ENCODE results near the gene RILPL1.

DNA sequence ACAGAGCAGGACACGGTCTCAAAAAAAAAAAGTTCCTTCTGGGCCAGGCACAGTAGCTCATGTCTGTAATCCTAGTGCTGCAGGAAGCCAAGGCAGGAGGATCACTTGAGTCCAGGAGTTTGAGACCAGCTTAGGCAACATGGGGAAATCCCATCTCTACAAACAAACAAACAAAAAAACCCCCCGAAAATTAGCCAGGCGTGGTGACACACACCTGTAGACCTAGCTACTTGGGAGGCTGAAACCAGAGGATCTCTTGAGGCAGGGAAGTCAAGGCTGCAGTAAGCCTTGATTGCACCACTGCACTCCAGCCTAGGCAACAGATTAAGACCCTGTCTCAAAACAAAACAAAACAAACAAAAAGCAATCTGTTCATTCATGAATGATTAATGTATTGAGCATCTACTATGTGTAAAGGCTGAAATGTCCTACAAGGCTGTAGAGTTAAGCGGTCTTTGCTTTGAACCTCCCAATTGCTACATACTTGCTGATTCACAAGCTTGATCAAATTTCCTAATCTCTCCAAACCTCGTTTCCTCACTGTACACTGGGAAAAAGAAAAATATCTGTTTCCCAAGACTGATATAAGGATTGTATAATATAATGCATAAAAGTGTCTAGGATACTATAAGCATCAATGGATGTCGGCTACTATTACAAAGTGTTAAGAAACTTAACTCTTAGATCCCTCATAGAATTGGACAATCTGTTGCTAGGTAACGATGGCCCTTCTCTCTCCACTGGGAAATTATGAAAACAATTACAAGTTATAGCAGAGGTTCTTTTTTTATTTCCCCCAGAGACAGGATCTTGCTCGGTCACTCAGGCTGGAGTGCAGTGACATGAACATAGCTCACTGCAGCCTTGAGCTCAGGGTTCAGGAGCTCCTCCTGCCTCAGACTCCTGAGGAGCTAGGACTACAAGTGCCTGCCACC is 89.2 kb downstream of the RILPL1 start:
- TF ChIP-seq, protein P1, sequence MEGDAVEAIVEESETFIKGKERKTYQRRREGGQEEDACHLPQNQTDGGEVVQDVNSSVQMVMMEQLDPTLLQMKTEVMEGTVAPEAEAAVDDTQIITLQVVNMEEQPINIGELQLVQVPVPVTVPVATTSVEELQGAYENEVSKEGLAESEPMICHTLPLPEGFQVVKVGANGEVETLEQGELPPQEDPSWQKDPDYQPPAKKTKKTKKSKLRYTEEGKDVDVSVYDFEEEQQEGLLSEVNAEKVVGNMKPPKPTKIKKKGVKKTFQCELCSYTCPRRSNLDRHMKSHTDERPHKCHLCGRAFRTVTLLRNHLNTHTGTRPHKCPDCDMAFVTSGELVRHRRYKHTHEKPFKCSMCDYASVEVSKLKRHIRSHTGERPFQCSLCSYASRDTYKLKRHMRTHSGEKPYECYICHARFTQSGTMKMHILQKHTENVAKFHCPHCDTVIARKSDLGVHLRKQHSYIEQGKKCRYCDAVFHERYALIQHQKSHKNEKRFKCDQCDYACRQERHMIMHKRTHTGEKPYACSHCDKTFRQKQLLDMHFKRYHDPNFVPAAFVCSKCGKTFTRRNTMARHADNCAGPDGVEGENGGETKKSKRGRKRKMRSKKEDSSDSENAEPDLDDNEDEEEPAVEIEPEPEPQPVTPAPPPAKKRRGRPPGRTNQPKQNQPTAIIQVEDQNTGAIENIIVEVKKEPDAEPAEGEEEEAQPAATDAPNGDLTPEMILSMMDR (IDR thresholded peaks at IDR 0.05; ENCODE audit: low read depth, low read length, missing input control) = no peak
- TF ChIP-seq, protein P2, sequence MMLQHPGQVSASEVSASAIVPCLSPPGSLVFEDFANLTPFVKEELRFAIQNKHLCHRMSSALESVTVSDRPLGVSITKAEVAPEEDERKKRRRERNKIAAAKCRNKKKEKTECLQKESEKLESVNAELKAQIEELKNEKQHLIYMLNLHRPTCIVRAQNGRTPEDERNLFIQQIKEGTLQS (IDR thresholded peaks at IDR 0.05) = no peak
- TF ChIP-seq EGR1 (IDR thresholded peaks at IDR 0.05; ENCODE audit: low read depth in 2 of 2) (no peak), GABPA (IDR thresholded peaks at IDR 0.05 in 1 of 2, conservative IDR thresholded peaks at IDR 0.05 in 1 of 2) (no peak), JUND (IDR thresholded peaks at IDR 0.05) (no peak)
- TF ChIP-seq, protein P3, sequence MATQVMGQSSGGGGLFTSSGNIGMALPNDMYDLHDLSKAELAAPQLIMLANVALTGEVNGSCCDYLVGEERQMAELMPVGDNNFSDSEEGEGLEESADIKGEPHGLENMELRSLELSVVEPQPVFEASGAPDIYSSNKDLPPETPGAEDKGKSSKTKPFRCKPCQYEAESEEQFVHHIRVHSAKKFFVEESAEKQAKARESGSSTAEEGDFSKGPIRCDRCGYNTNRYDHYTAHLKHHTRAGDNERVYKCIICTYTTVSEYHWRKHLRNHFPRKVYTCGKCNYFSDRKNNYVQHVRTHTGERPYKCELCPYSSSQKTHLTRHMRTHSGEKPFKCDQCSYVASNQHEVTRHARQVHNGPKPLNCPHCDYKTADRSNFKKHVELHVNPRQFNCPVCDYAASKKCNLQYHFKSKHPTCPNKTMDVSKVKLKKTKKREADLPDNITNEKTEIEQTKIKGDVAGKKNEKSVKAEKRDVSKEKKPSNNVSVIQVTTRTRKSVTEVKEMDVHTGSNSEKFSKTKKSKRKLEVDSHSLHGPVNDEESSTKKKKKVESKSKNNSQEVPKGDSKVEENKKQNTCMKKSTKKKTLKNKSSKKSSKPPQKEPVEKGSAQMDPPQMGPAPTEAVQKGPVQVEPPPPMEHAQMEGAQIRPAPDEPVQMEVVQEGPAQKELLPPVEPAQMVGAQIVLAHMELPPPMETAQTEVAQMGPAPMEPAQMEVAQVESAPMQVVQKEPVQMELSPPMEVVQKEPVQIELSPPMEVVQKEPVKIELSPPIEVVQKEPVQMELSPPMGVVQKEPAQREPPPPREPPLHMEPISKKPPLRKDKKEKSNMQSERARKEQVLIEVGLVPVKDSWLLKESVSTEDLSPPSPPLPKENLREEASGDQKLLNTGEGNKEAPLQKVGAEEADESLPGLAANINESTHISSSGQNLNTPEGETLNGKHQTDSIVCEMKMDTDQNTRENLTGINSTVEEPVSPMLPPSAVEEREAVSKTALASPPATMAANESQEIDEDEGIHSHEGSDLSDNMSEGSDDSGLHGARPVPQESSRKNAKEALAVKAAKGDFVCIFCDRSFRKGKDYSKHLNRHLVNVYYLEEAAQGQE (IDR thresholded peaks at IDR 0.05) = no peak
